GM18502 (cell line): ENCODE data around the gene XRCC4.
A peak's percentile ranks its signal among the peaks of the same experiment; 100 is the strongest.

Experiments used
- ATAC-seq: cut with Tn5 transposase; IDR thresholded peaks from one replicate; pipeline ENCODE4 v1.9.1; 2021; ENCODE audit warnings: mild to moderate bottlenecking; ENCODE audit not compliant: unreplicated experiment, poor library complexity

Gene XRCC4

GRCh38 chr5:83368319-83368718 is 291.0 kb downstream of the XRCC4 start:
- ATAC-seq: peak; percentile 52

GRCh38 chr5:83368835-83369234 is 291.5 kb downstream of the XRCC4 start:
- peak; percentile 50 for ATAC-seq

GRCh38 chr5:83370957-83371356 is 293.6 kb downstream of the XRCC4 start:
- no peak for ATAC-seq

GRCh38 chr5:83371726-83372125 is 294.4 kb downstream of the XRCC4 start:
- ATAC-seq: no peak

DNA sequence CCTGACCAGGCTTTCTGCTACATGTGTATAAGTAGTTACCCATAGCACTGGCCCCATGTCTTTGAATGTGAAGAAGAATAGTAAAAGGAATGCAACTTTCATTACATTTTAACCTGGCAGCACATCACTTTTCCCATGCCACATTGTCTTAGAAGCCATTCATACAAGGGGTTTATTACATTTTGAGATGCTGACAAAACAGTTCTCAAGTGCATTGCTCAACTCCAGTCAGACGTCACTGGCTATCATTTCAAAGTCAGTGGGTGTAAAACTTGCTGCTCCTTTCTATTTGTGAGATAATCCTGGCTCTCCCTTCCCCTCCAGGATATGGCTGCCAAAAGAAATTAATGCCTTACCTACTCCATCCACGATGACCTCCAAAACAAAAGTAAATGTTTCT is 297.2 kb downstream of the XRCC4 start:
- ATAC-seq: no peak

GRCh38 chr5:83375049-83375745 is 297.9 kb downstream of the XRCC4 start:
- ATAC-seq: no peak

- ATAC-seq: no peak
Measured at GRCh38 chr5:83376461-83376860, 299.1 kb downstream of the XRCC4 start.

GRCh38 chr5:83377131-83377865 is 300.0 kb downstream of the XRCC4 start:
- ATAC-seq: no peak

DNA sequence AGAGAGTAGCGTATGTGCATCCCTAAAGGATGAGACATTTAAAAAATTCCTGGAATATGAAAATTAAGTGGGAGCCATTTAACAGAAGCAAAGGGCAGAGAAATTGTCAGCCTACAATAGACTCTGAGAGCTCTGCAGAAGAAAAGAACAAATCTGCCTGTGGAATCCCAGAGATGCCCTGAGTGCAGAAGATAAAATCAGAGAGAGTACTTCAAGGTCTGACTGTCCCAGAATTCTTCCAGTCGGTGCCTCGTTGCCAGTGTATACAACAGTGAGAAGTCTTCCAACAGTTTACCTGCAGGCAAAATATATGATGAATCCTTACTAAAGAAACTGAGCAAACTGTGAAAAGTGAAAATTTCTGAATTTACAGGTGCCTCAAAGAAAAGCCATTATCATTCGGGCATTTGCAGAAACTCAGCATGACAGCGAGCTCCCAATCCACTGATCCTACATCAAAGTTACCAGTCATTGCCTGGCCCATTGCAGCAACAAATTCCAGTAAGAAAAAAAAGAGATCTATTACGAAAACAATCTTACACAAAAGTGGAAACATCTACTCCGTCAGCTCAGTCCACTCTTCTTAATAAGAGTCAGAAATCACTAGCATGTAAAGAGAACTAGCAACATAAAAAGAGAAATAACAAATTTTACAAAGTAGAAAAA is 301.4 kb downstream of the XRCC4 start:
- ATAC-seq: no peak

DNA sequence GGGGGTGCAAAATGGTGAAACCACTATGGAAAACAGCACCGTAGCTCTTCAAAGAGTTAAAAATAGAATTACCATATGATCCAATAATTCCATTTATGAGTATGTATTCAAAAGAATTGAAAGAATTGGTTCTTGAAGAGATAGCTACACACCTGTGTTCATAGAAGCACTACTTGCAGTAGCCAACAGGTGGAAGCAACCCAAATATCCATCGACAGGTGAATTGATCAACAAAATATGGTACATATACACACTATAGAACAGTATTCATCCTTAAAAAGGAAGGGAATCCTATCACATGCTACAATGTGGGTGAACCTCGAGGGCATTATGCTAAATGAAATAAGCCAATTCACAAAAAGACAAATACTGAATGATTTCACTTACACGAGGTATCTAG is 308.5 kb downstream of the XRCC4 start:
- no peak for ATAC-seq

- ATAC-seq: no peak
Measured at GRCh38 chr5:83387041-83387440, 309.7 kb downstream of the XRCC4 start.

- no peak for ATAC-seq
Measured at GRCh38 chr5:83388608-83389007, 311.3 kb downstream of the XRCC4 start.

- ATAC-seq: no peak
Measured at GRCh38 chr5:83392766-83393503, 315.6 kb downstream of the XRCC4 start.

DNA sequence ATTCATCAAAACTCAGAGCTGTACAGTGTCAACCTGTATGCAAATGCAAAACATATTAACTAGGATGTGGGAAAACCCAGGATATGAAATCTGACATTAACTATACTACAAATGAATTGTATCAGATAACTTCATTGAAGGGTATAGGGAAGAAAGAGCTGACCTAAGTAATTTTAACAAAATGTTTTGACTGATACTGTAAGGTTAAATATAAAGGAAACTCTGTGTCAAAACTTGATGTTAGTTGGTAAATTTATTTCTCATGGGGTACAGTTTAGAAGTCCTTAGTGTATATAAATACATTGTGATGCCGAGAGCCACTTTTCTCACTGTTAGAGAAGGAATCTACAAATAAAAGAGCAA is 316.1 kb downstream of the XRCC4 start:
- ATAC-seq: no peak

GRCh38 chr5:83394190-83394589 is 316.8 kb downstream of the XRCC4 start:
- no peak for ATAC-seq

- no peak for ATAC-seq
Measured at GRCh38 chr5:83396662-83397061, 319.3 kb downstream of the XRCC4 start.

DNA sequence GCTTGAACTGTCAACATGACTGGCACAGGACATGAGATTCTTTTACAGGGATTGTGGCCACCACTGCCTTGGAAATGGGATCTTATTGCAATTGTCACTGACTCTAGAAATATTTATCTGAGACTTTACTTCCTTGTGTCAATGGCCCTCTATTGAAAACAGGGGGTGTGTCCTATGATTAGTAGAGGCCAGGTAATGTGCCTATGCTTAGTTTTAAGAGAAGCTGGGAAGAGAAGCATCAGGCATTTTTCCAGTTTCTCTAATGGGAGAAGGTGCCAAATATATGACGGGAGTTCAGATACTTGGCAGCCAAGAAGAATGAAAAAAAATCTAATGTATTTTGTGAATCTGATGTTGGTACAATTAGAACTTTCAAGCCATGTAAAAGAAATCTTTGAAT is 320.3 kb downstream of the XRCC4 start:
- ATAC-seq: no peak

DNA sequence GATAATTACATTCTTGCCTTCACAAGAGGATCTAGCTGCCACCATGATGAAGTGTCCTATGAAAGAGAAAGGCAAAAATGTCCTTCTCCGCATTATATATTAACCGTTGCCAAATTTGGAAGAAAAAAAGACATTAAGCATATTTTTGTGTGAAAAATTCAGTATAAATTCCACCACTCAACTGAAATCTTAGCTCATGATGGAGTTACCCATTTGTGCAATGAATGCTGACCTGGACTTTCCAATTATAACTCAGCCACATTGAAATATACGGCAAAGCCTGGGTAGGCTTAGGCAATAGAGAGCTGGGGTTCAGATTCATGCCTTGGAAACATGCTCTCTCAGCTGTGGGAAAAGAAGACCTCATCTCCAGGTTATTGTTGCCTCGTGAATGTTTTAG is 322.9 kb downstream of the XRCC4 start:
- ATAC-seq: no peak

DNA sequence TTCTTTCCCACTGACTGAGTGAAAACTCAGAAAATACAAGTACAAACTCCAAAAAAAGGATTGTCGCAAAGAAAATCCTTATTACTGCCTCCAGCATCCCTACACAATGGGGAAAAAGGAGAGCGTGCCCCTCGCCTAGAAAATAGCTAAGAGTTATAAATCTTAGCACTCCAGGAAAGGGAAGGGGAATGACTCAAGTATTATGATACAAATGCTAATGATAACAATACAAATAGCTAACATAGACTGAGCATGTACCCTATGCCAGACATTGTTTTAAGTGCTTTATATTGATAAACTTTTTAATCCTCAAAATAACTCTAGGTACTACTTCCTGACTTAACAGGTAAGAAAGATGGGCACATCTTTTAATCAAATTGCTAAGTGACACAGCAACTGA is 323.4 kb downstream of the XRCC4 start:
- no peak for ATAC-seq

- peak; percentile 74 for ATAC-seq
Measured at GRCh38 chr5:83401122-83401731, 323.9 kb downstream of the XRCC4 start.
